ENCODE measurements around the gene MRPL1. TPM values are rescaled to one million over a fixed set of nuclear protein-coding genes. Genes with fewer than 3 reads are reported as not detected.
A peak's percentile ranks its signal among the peaks of the same experiment; 100 is the strongest.

Gene MRPL1
- polyA plus RNA-seq, 1 donor (not counting 4 experiments of a cell fraction or from before 2014, with no cell fraction given), result 71.4 TPM

DNA sequence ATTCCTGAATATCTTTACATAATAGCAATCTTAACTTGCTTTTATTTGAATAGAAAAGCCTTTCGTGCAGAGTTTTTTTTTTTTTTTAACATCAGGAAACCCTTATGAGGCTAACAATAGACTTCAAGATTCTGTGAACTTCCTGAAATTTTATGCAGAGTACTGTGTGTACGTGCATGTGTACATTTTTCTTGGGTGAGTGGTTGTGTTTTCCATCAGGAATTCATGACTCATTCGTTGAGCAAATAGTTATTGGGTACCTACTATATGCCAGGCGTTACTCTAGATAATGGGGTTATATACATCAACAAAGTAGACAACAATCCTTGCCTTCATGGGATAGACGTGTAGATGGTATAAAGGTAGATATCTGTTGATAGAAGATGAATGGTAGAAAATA, 59.1 kb downstream of the MRPL1 start:
- Histone ChIP-seq H3K4me3 (ENCODE audit: control insufficient read depth in 2 of 3, extremely low read depth in 1 of 3, insufficient read depth in 2 of 3, low read depth in 1 of 3, low read length in 3 of 3) (no peak overlapping the region), H3K9me1 (ENCODE audit: control insufficient read depth, extremely low read depth, insufficient read depth, low read length) (no peaks in the 10 kb centered on the region), H3K4me2 (ENCODE audit: control insufficient read depth, extremely low read depth, insufficient read depth, low read depth, low read length) (peak overlapping the region; percentile 26), H2AFZ (ENCODE audit: control insufficient read depth, low read length) (no peak overlapping the region), H3K4me1 (ENCODE audit: control insufficient read depth, extremely low read depth, insufficient read depth, low read length) (peaks cover 26% of the 10 kb centered on the region), H4K20me1 (ENCODE audit: control insufficient read depth, extremely low read depth, insufficient read depth, low read length) (no peaks in the 10 kb centered on the region), H3K9me3 (ENCODE audit: control insufficient read depth, low read depth, low read length) (no peaks in the 10 kb centered on the region), H3K27ac (ENCODE audit: control insufficient read depth, insufficient read depth, low read length) (peak overlapping the region; percentile 76), H3K79me2 (ENCODE audit: control insufficient read depth, insufficient read depth, low read length) (no peaks in the 10 kb centered on the region), H3K36me3 (ENCODE audit: control insufficient read depth in 2 of 2, extremely low read depth in 1 of 2, insufficient read depth in 2 of 2, low read length in 2 of 2) (peaks cover 0 to 3% of the 10 kb centered on the region in 2 experiments), H3K27me3 (ENCODE audit: control insufficient read depth, extremely low read depth, insufficient read depth, low read length) (no peaks in the 10 kb centered on the region), H3K9ac (ENCODE audit: control insufficient read depth, extremely low read depth, insufficient read depth, low read length) (no peak overlapping the region)
- TF ChIP-seq, protein P1, sequence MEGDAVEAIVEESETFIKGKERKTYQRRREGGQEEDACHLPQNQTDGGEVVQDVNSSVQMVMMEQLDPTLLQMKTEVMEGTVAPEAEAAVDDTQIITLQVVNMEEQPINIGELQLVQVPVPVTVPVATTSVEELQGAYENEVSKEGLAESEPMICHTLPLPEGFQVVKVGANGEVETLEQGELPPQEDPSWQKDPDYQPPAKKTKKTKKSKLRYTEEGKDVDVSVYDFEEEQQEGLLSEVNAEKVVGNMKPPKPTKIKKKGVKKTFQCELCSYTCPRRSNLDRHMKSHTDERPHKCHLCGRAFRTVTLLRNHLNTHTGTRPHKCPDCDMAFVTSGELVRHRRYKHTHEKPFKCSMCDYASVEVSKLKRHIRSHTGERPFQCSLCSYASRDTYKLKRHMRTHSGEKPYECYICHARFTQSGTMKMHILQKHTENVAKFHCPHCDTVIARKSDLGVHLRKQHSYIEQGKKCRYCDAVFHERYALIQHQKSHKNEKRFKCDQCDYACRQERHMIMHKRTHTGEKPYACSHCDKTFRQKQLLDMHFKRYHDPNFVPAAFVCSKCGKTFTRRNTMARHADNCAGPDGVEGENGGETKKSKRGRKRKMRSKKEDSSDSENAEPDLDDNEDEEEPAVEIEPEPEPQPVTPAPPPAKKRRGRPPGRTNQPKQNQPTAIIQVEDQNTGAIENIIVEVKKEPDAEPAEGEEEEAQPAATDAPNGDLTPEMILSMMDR (optimal IDR thresholded peaks at IDR 0.05 in 1 of 3, IDR thresholded peaks at IDR 0.05 in 1 of 3, conservative IDR thresholded peaks at IDR 0.05 in 1 of 3; ENCODE audit: extremely low read depth in 1 of 3, insufficient read depth in 2 of 3, low read length in 3 of 3), result no peak
- no peak for TF ChIP-seq EZH2 (IDR thresholded peaks at IDR 0.05; ENCODE audit: low read length)
- DNase-seq (ENCODE audit: low read depth, low spot score), result peak; percentile 56
- peak; percentile 94 for FAIRE-seq
- dilution Hi-C loops (cut with MboI; ENCODE audit: extremely low pct_ligation_motif_present, low sequenced_read_pairs), result no loop called here

DNA sequence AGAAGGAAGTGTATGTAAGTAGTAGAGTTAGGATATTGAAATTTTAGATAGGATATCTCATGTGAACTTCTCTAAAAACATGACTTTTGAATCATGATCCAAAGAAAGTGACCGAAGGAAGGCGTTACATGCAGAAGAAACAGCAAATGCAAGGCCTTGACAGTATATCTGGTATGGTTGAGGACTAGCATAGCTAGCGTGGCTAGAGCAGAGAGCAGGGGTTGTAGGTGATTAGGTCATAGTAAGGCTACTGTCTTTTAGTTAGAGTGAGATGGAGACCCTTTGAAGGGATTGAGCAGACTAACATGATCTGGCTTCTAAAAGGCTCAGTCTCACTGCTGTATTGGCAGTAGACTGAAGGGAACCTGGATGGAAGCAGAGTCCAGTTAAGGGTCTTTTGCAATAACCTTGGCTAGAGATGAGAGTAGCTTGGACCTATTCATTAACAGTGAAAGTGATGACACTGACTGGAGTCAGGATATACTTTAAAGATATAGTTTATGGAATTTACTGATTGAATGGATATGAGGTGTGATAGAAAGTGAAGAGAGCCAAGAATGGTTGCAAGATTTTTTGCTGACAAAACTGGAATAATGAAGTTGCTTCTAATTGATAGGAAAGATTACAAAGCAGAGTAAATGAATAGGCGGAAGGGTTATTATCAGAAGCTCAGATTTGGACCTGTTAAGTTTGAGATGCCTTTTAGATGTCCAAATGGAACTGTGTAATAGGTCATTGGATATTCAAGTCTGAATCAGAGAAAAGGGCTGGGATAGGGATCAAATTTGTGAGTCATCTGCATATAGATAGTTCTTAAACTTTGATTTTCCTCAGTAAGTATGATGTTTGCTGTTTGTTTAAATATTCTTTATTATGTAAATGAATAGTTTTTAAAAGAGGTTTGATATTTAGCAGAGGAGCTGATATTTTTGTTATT, 59.8 kb downstream of the MRPL1 start:
- H3K9me3 ChIP-seq (ENCODE audit: control insufficient read depth, low read depth, low read length), result no peaks in the 10 kb centered on the region
- H3K4me1 ChIP-seq (ENCODE audit: control insufficient read depth, extremely low read depth, insufficient read depth, low read length), result peaks cover 29% of the 10 kb centered on the region
- dilution Hi-C loops (cut with MboI; ENCODE audit: extremely low pct_ligation_motif_present, low sequenced_read_pairs), result no loop called here
- TF ChIP-seq, protein P1 (optimal IDR thresholded peaks at IDR 0.05 in 1 of 3, IDR thresholded peaks at IDR 0.05 in 1 of 3, conservative IDR thresholded peaks at IDR 0.05 in 1 of 3; ENCODE audit: extremely low read depth in 1 of 3, insufficient read depth in 2 of 3, low read length in 3 of 3), result no peak
- no peaks in the 10 kb centered on the region for H4K20me1 ChIP-seq (ENCODE audit: control insufficient read depth, extremely low read depth, insufficient read depth, low read length)
- H3K27ac ChIP-seq (ENCODE audit: control insufficient read depth, insufficient read depth, low read length), result peak overlapping the region; percentile 43
- peak overlapping the region; percentile 26 for H3K4me2 ChIP-seq (ENCODE audit: control insufficient read depth, extremely low read depth, insufficient read depth, low read depth, low read length)
- FAIRE-seq (peak; percentile 68), DNase-seq (ENCODE audit: low read depth, low spot score) (no peak)
- no peak overlapping the region for H3K9ac ChIP-seq (ENCODE audit: control insufficient read depth, extremely low read depth, insufficient read depth, low read length)
- H3K4me3 ChIP-seq (ENCODE audit: control insufficient read depth in 2 of 3, extremely low read depth in 1 of 3, insufficient read depth in 2 of 3, low read depth in 1 of 3, low read length in 3 of 3), result no peak overlapping the region
- H3K79me2 ChIP-seq (ENCODE audit: control insufficient read depth, insufficient read depth, low read length), result no peaks in the 10 kb centered on the region
- H3K9me1 ChIP-seq (ENCODE audit: control insufficient read depth, extremely low read depth, insufficient read depth, low read length), result no peaks in the 10 kb centered on the region
- H3K27me3 ChIP-seq (ENCODE audit: control insufficient read depth, extremely low read depth, insufficient read depth, low read length), result no peaks in the 10 kb centered on the region
- H3K36me3 ChIP-seq (ENCODE audit: control insufficient read depth in 2 of 2, extremely low read depth in 1 of 2, insufficient read depth in 2 of 2, low read length in 2 of 2), result peaks cover 0 to 3% of the 10 kb centered on the region in 2 experiments
- no peak overlapping the region for H2AFZ ChIP-seq (ENCODE audit: control insufficient read depth, low read length)
